ENCODE results near the gene CCDC194. TPM values are rescaled to one million over a fixed set of nuclear protein-coding genes. Genes with fewer than 3 reads are reported as not detected.

Gene CCDC194
- total and polyA plus RNA-seq, 2 of the 8 experiments (the other 6 are each of a cell fraction or from before 2014, with no cell fraction given): 0.33 TPM; not detected in 1

- DNase-seq (ENCODE audit: low read depth in 1 of 2, low spot score in 2 of 2): no peak
- Histone ChIP-seq H3K18ac (ENCODE audit: extremely low read depth, low read length) (no peak overlapping the region), H3K27ac (ENCODE audit: low read depth, low read length) (no peak overlapping the region), H4K91ac (replicated peaks; ENCODE audit: insufficient read length, low read length) (peak overlapping the region; percentile 36), H3K23ac (ENCODE audit: insufficient read length) (no peak overlapping the region), H3K4ac (replicated peaks; ENCODE audit: insufficient read length, low read depth, low read length) (no peak overlapping the region), H2BK5ac (ENCODE audit: low read depth, low read length) (peak overlapping the region; percentile 1), H3K56ac (replicated peaks; ENCODE audit: insufficient read length, low read depth, low read length) (no peak overlapping the region), H2BK20ac (ENCODE audit: low read length) (no peak overlapping the region), H2BK12ac (ENCODE audit: low read depth, low read length) (peak overlapping the region; percentile 55; the same call in 1 of the 2 replicates), H2BK15ac (ENCODE audit: low read length) (no peak overlapping the region; the same call in 1 of the 2 replicates), H3K4me3 (ENCODE audit: extremely low read depth in 1 of 4, insufficient read depth in 2 of 4, low read depth in 3 of 4, low read length in 4 of 4) (no peak overlapping the region), H2BK120ac (replicated peaks; ENCODE audit: low read depth, low read length) (no peak overlapping the region), H3K9ac (replicated peaks in 1 of 4; ENCODE audit: extremely low read depth in 1 of 4, low read depth in 3 of 4, low read length in 3 of 4) (no peak overlapping the region), H3K36me3 (ENCODE audit: control insufficient read depth in 2 of 4, insufficient read depth in 4 of 4, low read length in 3 of 4) (no peaks in the 10 kb centered on the region), H3K9me3 (ENCODE audit: insufficient read depth in 2 of 2, low read depth in 1 of 2, low read length in 1 of 2) (no peaks in the 10 kb centered on the region), H4K8ac (ENCODE audit: extremely low read depth, insufficient read depth, low read length) (no peak overlapping the region; the same call in 1 of the 2 replicates), H3K23me2 (ENCODE audit: low read depth, low read length) (no peaks in the 10 kb centered on the region), H3K14ac (ENCODE audit: insufficient read length) (no peak overlapping the region), H3K4me2 (ENCODE audit: insufficient read depth in 1 of 2, low read depth in 2 of 2, low read length in 2 of 2) (no peak overlapping the region), H4K20me1 (replicated peaks in 1 of 2; ENCODE audit: control insufficient read depth in 1 of 2, insufficient read depth in 2 of 2, low read length in 2 of 2) (no peaks in the 10 kb centered on the region), H3K79me2 (ENCODE audit: control insufficient read depth in 1 of 2, insufficient read depth in 2 of 2, low read length in 2 of 2) (no peaks in the 10 kb centered on the region), H4K5ac (ENCODE audit: insufficient read length, low read depth, low read length) (no peak overlapping the region), H3K4me1 (replicated peaks in 1 of 4; ENCODE audit: control insufficient read depth in 3 of 4, insufficient read depth in 4 of 4, low read length in 3 of 4) (peaks cover 0 to 4% (median 3%) of the 10 kb centered on the region in 4 experiments; a peak in 3 of 7 replicates), H2AFZ (ENCODE audit: low read length) (no peak overlapping the region), H3K27me3 (replicated peaks in 1 of 4; ENCODE audit: control insufficient read depth in 3 of 4, extremely low read depth in 1 of 4, insufficient read depth in 3 of 4, low read length in 3 of 4) (no peaks in the 10 kb centered on the region), H2AK5ac (ENCODE audit: low read depth, low read length) (peak overlapping the region; percentile 42; the same call in 1 of the 2 replicates), H3K79me1 (ENCODE audit: low read depth, low read length) (no peaks in the 10 kb centered on the region)
- CTCF ChIA-PET (ENCODE audit: partially characterized antibody): no interaction called here
- TF ChIP-seq FOSL1 (IDR thresholded peaks at IDR 0.05; ENCODE audit: insufficient read depth, low read depth, low read length) (no peak), CREB1 (IDR thresholded peaks at IDR 0.05) (peak; percentile 90)
- POLR2A ChIA-PET (ENCODE audit: partially characterized antibody): no interaction called here
- WGBS, 2 experiments (ENCODE audit: extremely low coverage in 1 of 2, insufficient coverage in 1 of 2, insufficient read length in 1 of 2, insufficient replicate concordance in 2 of 2, low coverage in 1 of 2, low lambda C conversion rate in 2 of 2, missing lambda C conversion rate in 1 of 2): 95% methylated on average over 42 of the region's 45 CpGs; no CpG with 5 or more reads in 1 of the 2 experiments
- no peak for FAIRE-seq
Observed at GRCh38 chr19:17351815-17352435, 42.1 kb downstream of the CCDC194 start.
